HG02970 (cell line): Measurements from ENCODE around the gene SPTAN1.
"Not testable (repeated sequence)": the region's sequence is repeated elsewhere in the genome, so short reads cannot be mapped to it uniquely, and the experiment has no call there.

Source experiments
- ATAC-seq: cut with Tn5 transposase; IDR thresholded peaks from one replicate; pipeline ENCODE4 v1.9.1; 2021; ENCODE audit warnings: mild to moderate bottlenecking, moderate library complexity, moderate number of reproducible peaks; ENCODE audit not compliant: unreplicated experiment, low FRiP score

Gene SPTAN1

DNA sequence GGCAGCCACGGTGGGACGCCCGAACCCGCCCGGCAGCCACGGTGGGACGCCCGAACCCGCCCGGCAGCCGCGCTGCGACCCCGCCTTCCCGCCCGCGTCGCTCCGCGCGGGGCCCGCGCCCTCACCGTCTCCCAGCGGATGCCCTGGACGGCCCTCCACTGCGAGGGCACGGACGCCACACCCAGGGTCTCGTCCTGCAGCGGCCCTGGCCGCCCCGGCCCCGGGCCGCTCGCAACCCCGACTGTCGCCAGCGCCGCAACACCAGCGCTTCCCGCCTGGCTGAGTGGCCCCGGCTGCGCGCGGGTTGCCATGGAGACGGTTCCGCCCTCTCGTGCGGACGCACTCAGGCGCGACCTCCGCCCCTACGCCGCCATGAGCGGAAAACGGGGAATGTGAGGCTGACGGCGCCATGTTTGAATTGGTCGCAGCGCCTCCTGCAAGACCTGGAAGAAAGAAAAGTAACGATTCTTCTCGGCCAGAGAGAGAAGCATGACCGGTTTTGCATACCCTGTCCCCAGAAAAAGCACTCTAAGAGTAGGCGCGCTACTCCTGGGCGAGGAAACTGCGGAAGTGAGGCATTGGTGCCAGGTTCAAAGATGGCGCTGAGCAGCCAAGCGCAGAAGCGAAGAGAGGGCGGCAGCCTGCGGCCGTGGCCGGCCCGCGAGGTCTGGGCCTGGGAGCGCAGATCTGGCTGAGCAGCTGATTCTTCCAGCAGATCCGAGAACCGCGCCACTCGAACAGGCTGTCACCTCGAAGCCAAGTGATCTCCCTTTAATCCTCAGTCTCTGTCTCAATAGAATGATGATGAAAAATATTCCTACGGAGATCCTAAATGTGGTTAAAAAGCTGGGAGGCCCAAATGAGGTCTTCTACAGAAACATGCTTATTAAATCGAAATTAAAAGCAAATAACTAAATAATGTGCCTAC, 104.3 kb downstream of the SPTAN1 start, which contains the start of gene DYNC2I2:
TSS of gene DYNC2I2 (minus strand) at position 432 of the 928 bp plus-strand sequence. CDS start at position 311, 121 bp downstream.
- ATAC-seq = peak; percentile 64

DNA sequence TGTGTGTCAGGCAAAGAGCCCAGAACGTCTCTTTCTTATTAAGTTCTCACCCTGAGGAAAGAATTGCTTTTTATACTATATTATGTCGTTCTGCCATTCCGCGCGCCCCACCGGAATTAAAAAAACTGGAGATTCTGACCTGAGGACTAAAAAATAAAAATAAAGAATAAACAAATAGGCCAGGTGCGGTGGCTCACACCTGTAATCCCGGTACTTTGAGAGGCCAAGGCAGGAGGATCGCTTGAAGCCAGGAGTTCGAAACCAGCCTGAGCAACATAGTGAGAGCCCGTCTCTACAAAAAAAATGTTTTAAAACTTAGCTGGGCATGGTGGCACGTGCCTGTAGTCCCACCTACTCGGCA, 104.9 kb downstream of the SPTAN1 start:
- ATAC-seq = no peak

DNA sequence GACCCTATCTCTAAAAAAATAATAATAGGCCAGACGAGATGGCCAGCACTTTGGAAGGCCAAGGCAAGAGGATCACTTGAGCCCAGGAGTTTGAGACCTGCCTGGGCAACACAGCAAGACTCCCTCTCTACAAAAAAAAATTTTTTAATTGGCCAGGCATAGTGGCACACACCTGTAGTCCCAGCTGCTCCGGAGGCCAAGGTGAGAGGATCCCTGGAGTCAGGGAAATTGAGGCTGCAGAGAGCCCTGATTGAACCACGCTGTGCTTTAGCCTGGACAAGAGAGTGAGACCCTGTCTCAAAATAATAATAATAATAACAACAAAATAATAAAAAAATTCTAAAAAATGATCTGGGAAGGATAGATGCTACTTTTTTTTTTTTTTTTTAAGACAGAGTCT, 105.4 kb downstream of the SPTAN1 start:
- ATAC-seq = no peak

DNA sequence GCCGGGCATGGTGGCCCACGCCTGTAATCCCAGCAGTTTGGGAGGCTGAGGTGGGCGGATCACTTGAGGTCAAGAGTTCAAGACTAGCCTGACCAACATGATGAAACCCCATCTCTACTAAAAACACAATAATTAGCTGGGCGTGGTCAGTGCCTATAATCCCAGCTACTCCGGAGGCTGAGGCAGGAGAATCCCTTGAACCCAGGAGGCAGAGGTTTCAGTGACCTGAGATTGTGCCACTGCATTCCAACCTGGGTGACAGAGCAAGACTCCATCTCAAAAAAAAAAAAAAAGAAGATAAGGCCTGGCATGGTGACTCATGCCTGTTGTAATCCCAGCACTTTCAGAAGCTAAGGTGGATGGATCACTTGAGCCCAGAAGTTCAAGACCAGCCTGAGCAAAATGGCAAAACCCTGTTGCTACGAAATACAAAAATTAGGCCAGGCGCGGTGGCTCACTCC, 114.1 kb downstream of the SPTAN1 start:
- ATAC-seq = not testable (repeated sequence)

DNA sequence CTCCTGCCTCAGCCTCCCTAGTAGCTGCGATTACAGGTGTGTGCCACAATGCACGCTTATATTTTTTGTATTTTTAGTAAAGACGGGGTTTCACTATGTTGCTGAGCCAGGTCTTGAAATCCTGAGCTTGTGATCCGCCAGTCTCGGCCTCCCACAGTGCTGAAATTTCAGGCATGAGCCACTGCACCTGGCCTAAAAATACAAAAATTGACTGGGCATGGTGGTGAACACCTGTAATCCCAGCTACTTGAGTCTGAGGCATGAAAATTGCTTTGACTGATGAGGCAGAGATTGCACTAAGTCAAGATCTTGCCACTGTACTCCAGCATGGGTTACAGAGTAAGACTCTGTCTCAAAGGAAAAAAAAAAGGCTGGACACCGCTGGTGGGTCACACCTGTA, 117.4 kb downstream of the SPTAN1 start:
- ATAC-seq = no peak

DNA sequence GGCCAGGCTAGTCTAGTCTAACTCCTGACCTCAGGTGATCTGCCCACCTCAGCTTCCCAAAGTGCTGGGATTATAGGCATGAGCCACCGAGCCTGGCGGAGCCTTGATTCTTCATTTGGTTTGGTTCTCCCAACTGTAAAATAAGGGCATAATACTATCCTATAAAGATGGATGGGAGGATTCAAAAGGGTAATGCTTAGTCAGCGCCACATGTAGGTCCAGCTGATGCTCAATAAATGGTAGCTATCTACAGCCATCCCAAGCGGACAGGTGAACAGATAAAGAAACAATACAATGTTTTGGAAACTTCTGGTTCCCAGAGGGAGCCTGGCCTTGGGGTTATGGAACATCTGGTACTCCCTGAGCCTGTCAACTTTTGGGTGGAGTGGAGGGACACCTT, 123.0 kb downstream of the SPTAN1 start:
- ATAC-seq = no peak

DNA sequence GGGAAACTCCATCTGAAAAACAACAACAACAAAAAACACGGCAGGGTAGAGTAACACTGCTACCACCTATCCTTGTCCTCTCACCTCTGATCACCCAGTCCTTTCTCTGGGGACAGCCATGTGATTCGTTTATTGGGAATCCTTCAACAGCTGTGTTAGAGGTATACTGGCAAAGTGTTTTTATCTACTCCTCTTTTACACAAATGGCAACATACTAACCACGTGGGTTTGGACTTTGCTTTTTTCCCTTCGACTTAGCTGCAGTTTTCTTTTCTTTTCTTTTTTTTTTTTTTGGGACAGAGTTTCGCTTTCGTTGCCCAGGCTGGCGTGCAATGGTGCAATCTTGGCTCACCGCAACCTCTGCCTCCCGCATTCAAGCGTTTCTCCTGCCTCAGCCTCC, 125.4 kb downstream of the SPTAN1 start:
- no peak for ATAC-seq
